Neural cell (in vitro differentiated cells): Measurements from ENCODE around the gene HOXD3.

Experiments
- EZH2 ChIP-seq: fragments of 200-600, 300-800 bp; shearing (Covaris generic), sonication (generic); IDR thresholded peaks from 2 replicates; pipeline ENCODE4 v1.6.1; 2014; ENCODE audit warnings: antibody characterized with exemption, low read length, borderline replicate concordance, mild to moderate bottlenecking; ENCODE audit not compliant: insufficient read depth, poor library complexity, severe bottlenecking
- MXI1 ChIP-seq: fragments of 450-650 bp; conservative IDR thresholded peaks from 2 replicates; pipeline ENCODE4 v1.6.1; 2014; ENCODE audit warnings: antibody characterized with exemption, mild to moderate bottlenecking; ENCODE audit not compliant: poor library complexity, severe bottlenecking
- POLR2AphosphoS5 ChIP-seq: IDR thresholded peaks from 2 replicates; pipeline ENCODE4 v1.6.1; 2012
- TAF1 ChIP-seq: IDR thresholded peaks from 2 replicates; pipeline ENCODE4 v1.6.1; 2012; ENCODE audit warnings: low read depth
- TF ChIP-seq, protein P1 (sequence below): fragments of 450-650 bp; IDR thresholded peaks from 2 replicates; pipeline ENCODE4 v1.5.1; 2014; ENCODE audit warnings: antibody characterized with exemption, mild to moderate bottlenecking, moderate library complexity; ENCODE audit not compliant: poor library complexity, severe bottlenecking

DNA sequence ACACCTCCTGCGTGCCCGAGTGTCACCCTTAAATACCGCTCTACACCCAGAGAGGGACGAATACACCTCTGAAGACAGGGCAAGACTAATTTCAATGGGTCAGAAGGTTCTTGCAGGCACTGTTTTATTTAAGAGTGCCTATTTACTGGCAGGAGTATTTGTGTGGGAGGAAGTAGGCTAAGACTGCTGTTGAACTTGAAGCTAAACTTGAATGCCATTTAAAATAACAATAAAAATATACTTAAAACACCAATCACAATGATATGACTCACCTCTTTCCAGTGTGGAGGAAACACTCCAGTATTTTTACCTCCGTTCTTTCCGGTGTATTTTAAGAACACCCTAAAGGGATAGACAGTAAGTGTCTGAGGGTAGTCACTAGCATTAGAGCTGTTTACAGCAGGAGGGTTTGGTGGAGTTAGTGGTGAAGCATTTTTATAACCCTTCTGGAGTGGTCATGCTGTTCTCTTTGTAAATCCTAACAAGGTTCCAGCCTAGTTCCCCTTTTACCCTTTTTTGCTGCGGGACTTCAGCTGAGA lies 21.7 kb downstream of the HOXD3 start:
- TF ChIP-seq MXI1 (no peak), TAF1 (no peak), EZH2 (no peak), POLR2AphosphoS5 (no peak)
- TF ChIP-seq, protein P1, sequence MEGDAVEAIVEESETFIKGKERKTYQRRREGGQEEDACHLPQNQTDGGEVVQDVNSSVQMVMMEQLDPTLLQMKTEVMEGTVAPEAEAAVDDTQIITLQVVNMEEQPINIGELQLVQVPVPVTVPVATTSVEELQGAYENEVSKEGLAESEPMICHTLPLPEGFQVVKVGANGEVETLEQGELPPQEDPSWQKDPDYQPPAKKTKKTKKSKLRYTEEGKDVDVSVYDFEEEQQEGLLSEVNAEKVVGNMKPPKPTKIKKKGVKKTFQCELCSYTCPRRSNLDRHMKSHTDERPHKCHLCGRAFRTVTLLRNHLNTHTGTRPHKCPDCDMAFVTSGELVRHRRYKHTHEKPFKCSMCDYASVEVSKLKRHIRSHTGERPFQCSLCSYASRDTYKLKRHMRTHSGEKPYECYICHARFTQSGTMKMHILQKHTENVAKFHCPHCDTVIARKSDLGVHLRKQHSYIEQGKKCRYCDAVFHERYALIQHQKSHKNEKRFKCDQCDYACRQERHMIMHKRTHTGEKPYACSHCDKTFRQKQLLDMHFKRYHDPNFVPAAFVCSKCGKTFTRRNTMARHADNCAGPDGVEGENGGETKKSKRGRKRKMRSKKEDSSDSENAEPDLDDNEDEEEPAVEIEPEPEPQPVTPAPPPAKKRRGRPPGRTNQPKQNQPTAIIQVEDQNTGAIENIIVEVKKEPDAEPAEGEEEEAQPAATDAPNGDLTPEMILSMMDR: no peak
